ENCODE results near the gene SH3GL3.

The SH3GL3 gene

DNA sequence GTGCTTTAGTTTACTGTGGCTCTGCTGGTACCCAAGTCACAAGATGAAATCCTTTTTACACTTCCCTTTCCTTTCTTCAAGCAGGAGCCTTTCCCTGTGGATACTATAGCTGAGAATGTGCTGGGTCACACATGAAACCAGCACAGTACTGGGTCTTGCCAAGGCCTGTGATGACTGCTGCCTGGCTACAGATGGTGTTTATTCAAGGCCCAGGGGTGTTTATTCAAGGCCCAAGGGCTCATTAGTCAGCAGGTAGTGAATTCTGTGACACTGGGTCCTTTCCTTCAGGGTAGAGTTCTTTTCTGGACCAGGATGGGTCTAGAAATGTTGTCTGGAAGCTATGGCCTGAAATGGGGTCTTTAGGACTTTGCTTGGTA is 99.4 kb downstream of the SH3GL3 start:
- TF ChIP-seq CTCF (IDR thresholded peaks at IDR 0.05; ENCODE audit: borderline replicate concordance, insufficient read depth, low read depth, low read length) = no peak
- H3K4me3 ChIP-seq (ENCODE audit: low read depth, low read length) = no peak overlapping the region

GRCh38 chr15:83547168-83547567 is 100.0 kb downstream of the SH3GL3 start:
- no peak overlapping the region for H3K4me3 ChIP-seq (ENCODE audit: low read depth, low read length)
- no peak for TF ChIP-seq CTCF (IDR thresholded peaks at IDR 0.05; ENCODE audit: borderline replicate concordance, insufficient read depth, low read depth, low read length)

DNA sequence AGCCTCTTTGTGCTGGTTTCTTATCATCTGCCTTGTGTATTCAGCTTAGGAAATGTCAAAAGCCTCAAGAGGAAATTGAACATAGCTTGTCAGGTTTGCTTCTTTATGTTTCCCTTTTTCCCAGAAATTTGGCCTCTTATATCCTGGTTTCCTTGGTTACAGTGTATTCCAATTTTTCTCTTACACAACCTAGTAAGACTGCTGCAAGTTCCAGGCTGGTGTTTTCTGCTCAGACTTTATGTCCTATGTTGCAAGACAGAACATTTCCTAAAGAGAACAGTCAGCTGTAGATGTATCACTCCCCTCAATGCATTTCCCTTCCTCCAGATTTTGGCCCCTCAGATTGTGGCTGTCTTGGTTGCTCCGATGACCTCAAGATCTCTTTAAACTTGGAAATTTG is 102.5 kb downstream of the SH3GL3 start:
- no peak overlapping the region for H3K4me3 ChIP-seq (ENCODE audit: low read depth, low read length)
- TF ChIP-seq CTCF (IDR thresholded peaks at IDR 0.05; ENCODE audit: borderline replicate concordance, insufficient read depth, low read depth, low read length) = no peak

DNA sequence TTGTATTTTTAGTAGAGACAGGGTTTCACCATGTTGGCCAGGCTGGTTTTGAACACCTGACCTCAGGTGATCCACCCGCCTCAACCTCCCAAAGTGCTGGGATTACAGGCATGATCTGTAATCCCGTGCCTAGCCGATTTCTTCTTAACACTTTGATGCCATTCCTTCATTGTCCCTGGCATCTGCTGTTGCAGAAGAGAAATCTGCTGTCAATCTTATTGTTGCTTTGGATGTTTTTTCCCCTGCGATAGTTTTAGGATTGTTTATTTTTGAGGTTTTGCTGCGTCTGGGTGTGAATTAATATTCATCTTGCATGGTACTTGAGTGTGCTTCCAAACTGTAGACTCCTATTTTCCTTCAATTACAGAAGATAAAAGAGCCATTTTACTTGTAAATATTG is 107.4 kb downstream of the SH3GL3 start:
- no peak overlapping the region for H3K4me3 ChIP-seq (ENCODE audit: low read depth, low read length)
- TF ChIP-seq CTCF (IDR thresholded peaks at IDR 0.05; ENCODE audit: borderline replicate concordance, insufficient read depth, low read depth, low read length) = no peak

DNA sequence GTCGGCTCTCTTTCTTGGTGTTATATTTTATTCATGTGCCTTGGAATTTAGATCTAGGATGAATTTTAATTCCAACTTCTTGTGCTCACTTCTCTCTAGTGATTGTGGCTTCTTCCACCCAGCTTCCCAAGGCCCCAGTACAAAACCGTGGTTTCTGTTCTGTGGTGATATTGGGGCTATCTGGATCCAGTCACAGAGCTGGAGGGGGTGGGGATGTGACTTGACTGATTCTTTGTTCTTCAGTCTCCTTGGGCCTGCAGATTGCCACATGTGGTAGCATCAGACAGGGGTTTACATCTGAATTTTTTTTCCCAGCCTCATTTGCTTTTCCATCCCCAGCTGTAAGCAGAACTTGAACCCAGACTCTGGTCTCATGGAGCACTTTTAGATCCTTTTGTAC is 108.2 kb downstream of the SH3GL3 start:
- H3K4me3 ChIP-seq (ENCODE audit: low read depth, low read length) = no peak overlapping the region
- TF ChIP-seq CTCF (IDR thresholded peaks at IDR 0.05; ENCODE audit: borderline replicate concordance, insufficient read depth, low read depth, low read length) = no peak

- H3K4me3 ChIP-seq (ENCODE audit: low read depth, low read length) = no peak overlapping the region
- no peak for TF ChIP-seq CTCF (IDR thresholded peaks at IDR 0.05; ENCODE audit: borderline replicate concordance, insufficient read depth, low read depth, low read length)
Observed at GRCh38 chr15:83556068-83556467, 108.9 kb downstream of the SH3GL3 start.

DNA sequence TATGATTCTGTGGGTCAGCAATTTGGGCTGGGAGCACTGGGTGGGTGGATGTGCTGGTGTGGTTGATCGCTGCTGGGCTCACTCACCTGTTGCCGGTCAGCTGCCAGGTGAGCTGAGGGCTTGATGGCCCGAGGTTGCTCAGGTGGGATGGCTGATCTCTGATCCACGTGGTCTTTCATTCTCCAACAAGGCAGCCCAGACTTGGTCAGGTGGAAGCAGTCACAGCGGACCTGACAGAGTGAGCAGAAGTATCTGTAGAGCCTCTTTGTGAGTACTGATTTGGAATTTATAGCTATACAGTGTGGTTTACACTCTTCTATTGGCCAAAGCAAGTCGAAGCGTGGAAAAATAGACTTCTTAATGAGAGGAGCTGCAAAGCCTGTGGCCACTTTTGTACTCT is 109.6 kb downstream of the SH3GL3 start:
- no peak for TF ChIP-seq CTCF (IDR thresholded peaks at IDR 0.05; ENCODE audit: borderline replicate concordance, insufficient read depth, low read depth, low read length)
- H3K4me3 ChIP-seq (ENCODE audit: low read depth, low read length) = no peak overlapping the region

Measured in GM12875 (cell line).